Stimulated activated CD4-positive, alpha-beta T cell treated with anti-CD3 and anti-CD28 coated beads, Interleukin-4, amount 100 ng/mL, for 24 hours (primary cell): ENCODE results near the gene LRRTM2.
A peak's percentile ranks its signal among the peaks of the same experiment; 100 is the strongest.
"Not testable (repeated sequence)": the region's sequence is repeated elsewhere in the genome, so short reads cannot be mapped to it uniquely, and the experiment has no call there.

Experiments
- DNase-seq: peaks from one replicate; pipeline ENCODE4 v3.0.0-alpha.2; 2020

The LRRTM2 gene

GRCh38 chr5:138834853-138835252 lies 40.3 kb downstream of the LRRTM2 start:
- not testable (repeated sequence) for DNase-seq

GRCh38 chr5:138833726-138834480 lies 41.2 kb downstream of the LRRTM2 start:
- no peak for DNase-seq

GRCh38 chr5:138833080-138833479 lies 42.1 kb downstream of the LRRTM2 start:
- no peak for DNase-seq

GRCh38 chr5:138832218-138832617 lies 42.9 kb downstream of the LRRTM2 start:
- no peak for DNase-seq

GRCh38 chr5:138831703-138832102 lies 43.4 kb downstream of the LRRTM2 start:
- DNase-seq = no peak

- DNase-seq = no peak
These were observed 45.8 kb downstream of the LRRTM2 start for GRCh38 chr5:138829341-138829740.

GRCh38 chr5:138828556-138828955 lies 46.6 kb downstream of the LRRTM2 start:
- DNase-seq = no peak

GRCh38 chr5:138824924-138825863 lies 49.9 kb downstream of the LRRTM2 start:
- DNase-seq = no peak

GRCh38 chr5:138824516-138824915 lies 50.6 kb downstream of the LRRTM2 start:
- peak; percentile 6 for DNase-seq

- no peak for DNase-seq
These were observed 54.4 kb downstream of the LRRTM2 start for GRCh38 chr5:138820695-138821094.

GRCh38 chr5:138819081-138819480 lies 56.1 kb downstream of the LRRTM2 start:
- no peak for DNase-seq
